ENCODE data around the gene RNF19B.

- TF ChIP-seq CTCF (IDR thresholded peaks at IDR 0.05) (no peak), POLR2A (IDR thresholded peaks at IDR 0.05) (no peak)
Observed at GRCh38 chr1:32891241-32891570, 73.4 kb downstream of the RNF19B start.

All from tibial nerve (tissue), 3 donors.